ENCODE measurements around the gene OTULIN. TPM values are rescaled to one million over a fixed set of nuclear protein-coding genes. Genes with fewer than 3 reads are reported as not detected.

Gene OTULIN
- total and polyA plus RNA-seq, 2 of the 8 experiments (the other 6 are each of a cell fraction or from before 2014, with no cell fraction given) = 5.2 to 34.8 TPM

DNA sequence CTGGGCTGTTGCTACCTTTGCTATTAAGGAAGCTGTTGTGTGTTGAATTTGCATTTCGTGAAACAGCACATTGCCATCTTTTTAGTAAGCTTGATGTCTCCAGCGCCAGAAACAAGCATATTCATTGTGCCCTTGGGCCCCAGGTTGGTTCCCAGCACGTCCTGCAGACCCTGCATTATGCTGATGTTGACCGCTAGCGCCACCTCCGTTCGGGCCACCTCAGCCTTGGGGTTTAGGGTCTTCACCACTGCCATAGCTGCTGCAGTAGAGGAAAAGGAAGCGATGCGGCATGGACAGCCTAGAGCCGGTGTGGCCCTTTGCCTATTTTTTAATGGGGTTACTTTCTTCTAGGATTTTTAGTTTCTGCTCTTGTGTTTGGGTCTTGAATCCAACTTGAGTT, 23.8 kb upstream of the OTULIN start:
- no peak overlapping the region for H2BK12ac ChIP-seq (ENCODE audit: low read depth, low read length)
- peaks cover 0 to 3% (median 0%) of the 10 kb centered on the region in 4 experiments; a peak in 2 of 7 replicates for H3K4me1 ChIP-seq (replicated peaks in 1 of 4; ENCODE audit: control insufficient read depth in 3 of 4, insufficient read depth in 4 of 4, low read length in 3 of 4)
- 77% methylated on average over 10 of the region's 10 CpGs; no CpG with 5 or more reads in 1 of the 2 experiments for WGBS, 2 experiments (ENCODE audit: extremely low coverage in 1 of 2, insufficient coverage in 1 of 2, insufficient read length in 1 of 2, insufficient replicate concordance in 2 of 2, low coverage in 1 of 2, low lambda C conversion rate in 2 of 2, missing lambda C conversion rate in 1 of 2)
- no peaks in the 10 kb centered on the region for H3K23me2 ChIP-seq (ENCODE audit: low read depth, low read length)
- H3K14ac ChIP-seq (ENCODE audit: insufficient read length) = no peak overlapping the region
- H3K36me3 ChIP-seq (ENCODE audit: control insufficient read depth in 2 of 4, insufficient read depth in 4 of 4, low read length in 3 of 4) = no peaks in the 10 kb centered on the region
- no peaks in the 10 kb centered on the region for H3K79me1 ChIP-seq (ENCODE audit: low read depth, low read length)
- H2AFZ ChIP-seq (ENCODE audit: low read length) = 0 out of 2 replicates have a peak overlapping the region, but pooled peaks have one; percentile 51
- H3K18ac ChIP-seq (ENCODE audit: extremely low read depth, low read length) = no peak overlapping the region
- no peaks in the 10 kb centered on the region for H3K27me3 ChIP-seq (replicated peaks in 1 of 4; ENCODE audit: control insufficient read depth in 3 of 4, extremely low read depth in 1 of 4, insufficient read depth in 3 of 4, low read length in 3 of 4)
- CTCF ChIA-PET (ENCODE audit: partially characterized antibody) = interaction anchor here (0.9 to 4.0 kb wide), 11 partner anchors 8 to 664 kb away, joined by 3 to 28 read pairs (median 4); no protein-coding TSS in a partner anchor
- H3K9me3 ChIP-seq (ENCODE audit: insufficient read depth in 2 of 2, low read depth in 1 of 2, low read length in 1 of 2) = no peaks in the 10 kb centered on the region
- POLR2A ChIA-PET (ENCODE audit: partially characterized antibody) = no interaction called here
- no peak overlapping the region for H3K56ac ChIP-seq (replicated peaks; ENCODE audit: insufficient read length, low read depth, low read length)
- no peak overlapping the region for H2BK120ac ChIP-seq (replicated peaks; ENCODE audit: low read depth, low read length)
- no peak overlapping the region for H3K23ac ChIP-seq (ENCODE audit: insufficient read length)
- H2AK5ac ChIP-seq (ENCODE audit: low read depth, low read length) = no peak overlapping the region
- H4K91ac ChIP-seq (replicated peaks; ENCODE audit: insufficient read length, low read length) = no peak overlapping the region
- no peak overlapping the region for H3K4ac ChIP-seq (replicated peaks; ENCODE audit: insufficient read length, low read depth, low read length)
- DNase-seq (ENCODE audit: low read depth in 1 of 2, low spot score in 2 of 2) (peak in 1 of 2 experiments; percentile 63), FAIRE-seq (no peak)
- no peak overlapping the region for H3K9ac ChIP-seq (replicated peaks in 1 of 4; ENCODE audit: extremely low read depth in 1 of 4, low read depth in 3 of 4, low read length in 3 of 4)
- no peak overlapping the region for H3K27ac ChIP-seq (ENCODE audit: low read depth, low read length)
- H2BK15ac ChIP-seq (ENCODE audit: low read length) = no peak overlapping the region
- H2BK20ac ChIP-seq (ENCODE audit: low read length) = no peak overlapping the region
- no peak overlapping the region for H2BK5ac ChIP-seq (ENCODE audit: low read depth, low read length)
- H4K5ac ChIP-seq (ENCODE audit: insufficient read length, low read depth, low read length) = no peak overlapping the region
- H4K8ac ChIP-seq (ENCODE audit: extremely low read depth, insufficient read depth, low read length) = no peak overlapping the region
- H3K79me2 ChIP-seq (ENCODE audit: control insufficient read depth in 1 of 2, insufficient read depth in 2 of 2, low read length in 2 of 2) = no peaks in the 10 kb centered on the region
- no peaks in the 10 kb centered on the region for H4K20me1 ChIP-seq (replicated peaks in 1 of 2; ENCODE audit: control insufficient read depth in 1 of 2, insufficient read depth in 2 of 2, low read length in 2 of 2)
- no peak overlapping the region for H3K4me2 ChIP-seq (ENCODE audit: insufficient read depth in 1 of 2, low read depth in 2 of 2, low read length in 2 of 2)
- H3K4me3 ChIP-seq (ENCODE audit: extremely low read depth in 1 of 4, insufficient read depth in 2 of 4, low read depth in 3 of 4, low read length in 4 of 4) = no peak overlapping the region
- TF ChIP-seq SIN3A (conservative IDR thresholded peaks at IDR 0.05 in 1 of 2, IDR thresholded peaks at IDR 0.05 in 1 of 2; ENCODE audit: low read depth in 1 of 2, low read length in 2 of 2) = no peak
- TF ChIP-seq RAD21 (IDR thresholded peaks at IDR 0.05 in 1 of 2, conservative IDR thresholded peaks at IDR 0.05 in 1 of 2; ENCODE audit: low read depth in 2 of 2, low read length in 2 of 2) = peak; percentile 54 to 57
- TF ChIP-seq, protein P1, sequence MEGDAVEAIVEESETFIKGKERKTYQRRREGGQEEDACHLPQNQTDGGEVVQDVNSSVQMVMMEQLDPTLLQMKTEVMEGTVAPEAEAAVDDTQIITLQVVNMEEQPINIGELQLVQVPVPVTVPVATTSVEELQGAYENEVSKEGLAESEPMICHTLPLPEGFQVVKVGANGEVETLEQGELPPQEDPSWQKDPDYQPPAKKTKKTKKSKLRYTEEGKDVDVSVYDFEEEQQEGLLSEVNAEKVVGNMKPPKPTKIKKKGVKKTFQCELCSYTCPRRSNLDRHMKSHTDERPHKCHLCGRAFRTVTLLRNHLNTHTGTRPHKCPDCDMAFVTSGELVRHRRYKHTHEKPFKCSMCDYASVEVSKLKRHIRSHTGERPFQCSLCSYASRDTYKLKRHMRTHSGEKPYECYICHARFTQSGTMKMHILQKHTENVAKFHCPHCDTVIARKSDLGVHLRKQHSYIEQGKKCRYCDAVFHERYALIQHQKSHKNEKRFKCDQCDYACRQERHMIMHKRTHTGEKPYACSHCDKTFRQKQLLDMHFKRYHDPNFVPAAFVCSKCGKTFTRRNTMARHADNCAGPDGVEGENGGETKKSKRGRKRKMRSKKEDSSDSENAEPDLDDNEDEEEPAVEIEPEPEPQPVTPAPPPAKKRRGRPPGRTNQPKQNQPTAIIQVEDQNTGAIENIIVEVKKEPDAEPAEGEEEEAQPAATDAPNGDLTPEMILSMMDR (IDR thresholded peaks at IDR 0.05; ENCODE audit: control extremely low read depth in 1 of 3, insufficient read depth in 1 of 3, low read depth in 1 of 3, low read length in 3 of 3) = peak; percentile 35 to 57 (median 49)
